GM20000 (cell line): ENCODE results near the gene PTPRT.
A peak's percentile ranks its signal among the peaks of the same experiment; 100 is the strongest.

Experiments used
- DNase-seq: peaks from one replicate; pipeline ENCODE4 v3.0.0; 2012; ENCODE audit warnings: low spot score
- TF ChIP-seq, protein P1 (sequence below): IDR thresholded peaks from 2 replicates; pipeline ENCODE4 v1.5.1; 2012; ENCODE audit warnings: mild to moderate bottlenecking, control low read depth; ENCODE audit errors: extremely low read depth, missing control alignments

The PTPRT gene

DNA sequence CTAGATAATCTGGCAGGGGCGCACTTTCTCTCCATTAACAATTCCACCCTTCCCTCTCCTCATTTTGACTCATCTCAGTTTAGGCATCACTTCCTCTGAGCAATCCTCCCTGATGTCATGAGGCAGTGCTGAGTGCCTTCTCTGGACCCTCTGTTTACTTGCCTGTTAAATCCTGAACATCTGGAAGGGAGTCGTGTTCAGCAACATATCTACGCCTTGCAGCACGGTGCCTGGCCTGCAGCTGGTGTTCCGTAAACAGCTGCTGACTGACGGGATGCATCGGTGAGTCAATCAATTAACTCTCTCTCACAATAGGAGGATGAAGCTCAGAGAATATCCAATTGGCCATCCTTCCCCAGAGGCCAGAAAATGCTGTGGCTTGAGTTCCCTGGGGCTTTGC, 613.5 kb downstream of the PTPRT start:
- DNase-seq, result no peak
- TF ChIP-seq, protein P1, sequence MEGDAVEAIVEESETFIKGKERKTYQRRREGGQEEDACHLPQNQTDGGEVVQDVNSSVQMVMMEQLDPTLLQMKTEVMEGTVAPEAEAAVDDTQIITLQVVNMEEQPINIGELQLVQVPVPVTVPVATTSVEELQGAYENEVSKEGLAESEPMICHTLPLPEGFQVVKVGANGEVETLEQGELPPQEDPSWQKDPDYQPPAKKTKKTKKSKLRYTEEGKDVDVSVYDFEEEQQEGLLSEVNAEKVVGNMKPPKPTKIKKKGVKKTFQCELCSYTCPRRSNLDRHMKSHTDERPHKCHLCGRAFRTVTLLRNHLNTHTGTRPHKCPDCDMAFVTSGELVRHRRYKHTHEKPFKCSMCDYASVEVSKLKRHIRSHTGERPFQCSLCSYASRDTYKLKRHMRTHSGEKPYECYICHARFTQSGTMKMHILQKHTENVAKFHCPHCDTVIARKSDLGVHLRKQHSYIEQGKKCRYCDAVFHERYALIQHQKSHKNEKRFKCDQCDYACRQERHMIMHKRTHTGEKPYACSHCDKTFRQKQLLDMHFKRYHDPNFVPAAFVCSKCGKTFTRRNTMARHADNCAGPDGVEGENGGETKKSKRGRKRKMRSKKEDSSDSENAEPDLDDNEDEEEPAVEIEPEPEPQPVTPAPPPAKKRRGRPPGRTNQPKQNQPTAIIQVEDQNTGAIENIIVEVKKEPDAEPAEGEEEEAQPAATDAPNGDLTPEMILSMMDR, result no peak

DNA sequence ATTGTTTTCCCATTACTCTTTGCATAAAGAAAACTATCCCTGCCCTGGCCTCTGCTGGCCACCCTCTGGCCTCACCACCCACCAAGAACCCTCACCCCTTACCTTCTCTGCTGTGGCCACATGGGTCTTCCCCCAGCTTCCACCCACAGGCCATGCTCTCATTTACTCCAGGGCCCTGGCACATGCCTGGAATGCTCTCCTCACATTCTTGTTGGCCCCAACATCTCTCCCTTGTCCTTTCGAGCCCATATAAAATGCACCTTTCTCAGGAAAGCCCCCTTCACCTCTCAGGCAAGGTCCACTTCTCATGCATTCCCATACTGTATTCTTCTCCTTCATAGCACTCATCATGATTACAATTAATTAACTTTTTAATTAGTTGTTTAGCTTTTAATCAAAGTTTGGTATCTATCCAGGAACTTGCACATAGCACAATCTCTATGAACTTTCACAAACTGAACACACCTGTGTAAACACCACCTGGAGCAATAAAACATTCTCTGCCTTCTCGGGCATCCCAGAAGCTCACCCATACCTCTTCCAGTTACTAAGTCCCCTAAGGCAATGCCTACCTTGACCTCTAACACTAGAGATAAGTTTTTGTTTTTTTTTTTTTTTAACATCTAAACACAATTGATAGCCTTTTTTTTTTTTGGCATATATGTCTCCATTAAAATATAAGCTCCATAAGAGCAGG, 617.2 kb downstream of the PTPRT start:
- TF ChIP-seq, protein P1, result no peak
- DNase-seq, result no peak

DNA sequence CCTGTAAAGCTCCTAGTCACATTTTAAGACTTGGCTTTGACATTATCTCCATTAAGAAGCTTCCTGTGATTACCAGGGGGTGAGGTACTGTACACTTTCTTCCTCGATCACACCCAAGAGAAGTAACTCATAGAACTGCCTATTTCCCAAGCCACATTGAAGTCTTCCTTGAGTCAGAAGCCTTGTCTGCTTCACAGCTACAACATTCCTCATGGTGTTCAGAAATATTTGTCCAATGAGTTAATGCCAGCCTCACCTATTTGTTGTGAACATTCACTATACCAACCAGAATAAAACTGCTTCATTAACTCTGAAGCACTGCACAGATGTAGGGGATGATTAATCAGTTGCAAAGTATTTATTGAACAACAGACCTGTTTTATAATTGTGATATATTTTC, 622.3 kb downstream of the PTPRT start:
- no peak for DNase-seq
- TF ChIP-seq, protein P1, result no peak

DNA sequence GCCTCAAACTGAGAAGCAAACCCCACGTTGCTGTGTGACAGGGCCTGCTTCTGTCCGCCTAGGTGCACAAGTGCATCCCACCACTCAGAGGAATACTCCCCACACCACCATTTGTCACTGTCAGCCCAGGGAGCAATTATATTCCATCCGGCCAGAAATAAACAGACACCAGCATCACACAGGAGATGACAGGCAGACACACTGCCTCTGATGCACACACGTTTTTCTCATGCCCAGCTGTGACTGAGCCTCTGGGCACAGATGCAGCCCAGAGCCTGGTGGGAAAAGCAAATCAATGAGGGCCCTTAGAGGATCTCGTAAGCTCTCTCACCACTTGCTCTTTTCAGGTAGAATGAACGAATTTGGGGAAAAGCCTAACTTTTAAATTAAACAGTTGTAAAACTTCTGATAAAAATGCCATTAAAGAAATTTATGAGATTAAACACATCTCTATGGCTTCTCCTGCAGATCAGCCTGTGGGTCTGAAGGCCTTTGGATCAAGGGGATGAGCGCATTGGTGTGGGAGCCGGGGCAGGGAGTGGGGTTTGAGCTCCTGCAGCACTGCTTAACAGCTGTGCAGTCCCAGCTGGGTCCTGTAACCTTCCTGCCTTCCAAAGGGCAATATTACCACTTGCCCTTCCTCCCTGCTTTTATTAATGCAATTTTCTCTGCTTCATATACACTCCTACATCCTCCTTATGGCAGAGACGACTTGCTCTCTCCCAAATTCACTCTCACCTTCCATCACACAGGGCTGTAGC, 624.3 kb downstream of the PTPRT start:
- no peak for DNase-seq
- TF ChIP-seq, protein P1, result no peak

DNA sequence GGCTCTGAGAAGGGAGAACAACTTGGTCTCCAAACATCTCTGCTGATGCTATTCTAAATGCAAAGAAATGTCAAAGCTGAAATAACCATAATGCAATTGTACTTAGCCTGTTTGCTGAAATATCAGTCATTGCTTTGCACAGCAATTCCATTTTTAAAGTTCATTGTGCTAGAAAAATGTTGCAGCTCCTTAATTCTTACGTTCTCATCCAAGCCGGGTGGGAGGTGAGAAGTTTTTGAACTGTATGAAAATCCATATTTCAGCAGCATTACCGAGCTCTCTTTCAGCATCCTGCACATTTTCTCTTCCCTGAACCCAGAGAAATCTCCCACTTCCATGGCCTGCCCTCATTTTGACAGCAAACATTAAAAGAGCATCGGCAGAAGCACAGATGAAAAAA, 630.0 kb downstream of the PTPRT start:
- DNase-seq, result no peak
- TF ChIP-seq, protein P1, result no peak

DNA sequence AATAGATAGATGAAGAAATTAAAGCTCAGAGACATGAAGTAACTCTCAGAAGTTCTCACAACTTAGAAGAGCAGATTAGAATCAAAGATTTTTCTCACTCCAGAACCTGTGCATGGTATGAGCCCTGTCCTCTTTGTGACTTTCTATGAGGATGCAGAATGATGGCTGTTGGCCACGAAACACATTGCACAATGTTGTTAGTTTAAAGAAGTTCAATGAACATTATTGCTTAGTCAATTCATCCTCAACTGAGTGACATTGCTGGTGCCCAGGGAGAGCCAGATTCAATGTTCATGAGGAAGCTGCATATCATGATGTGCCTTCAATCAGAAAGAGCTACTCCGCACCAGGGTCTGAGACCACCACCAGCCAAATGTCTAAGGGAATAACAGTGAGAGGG, 633.1 kb downstream of the PTPRT start:
- DNase-seq, result no peak
- TF ChIP-seq, protein P1, result no peak

DNA sequence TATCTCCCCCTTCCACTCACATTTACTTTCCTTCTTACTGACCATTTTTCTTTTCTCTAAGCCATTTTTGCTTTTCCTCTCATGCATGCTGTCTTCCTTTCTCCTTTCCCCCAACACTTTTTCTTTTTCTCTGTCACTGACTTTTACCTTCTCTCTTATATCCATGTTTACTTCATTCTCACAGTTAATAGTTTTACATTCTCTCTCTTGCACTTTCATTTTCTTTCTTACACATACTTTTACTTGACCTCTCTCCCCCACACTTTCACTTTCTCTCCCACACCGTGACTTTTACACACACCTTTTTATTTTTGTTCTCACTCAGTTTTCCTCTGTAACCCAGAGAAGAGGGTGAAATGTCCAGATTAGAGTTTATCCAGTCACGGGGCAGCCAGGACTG, 636.3 kb downstream of the PTPRT start:
- TF ChIP-seq, protein P1, result no peak

More for the DNA sequence above, 636.3 kb downstream of the PTPRT start:
- DNase-seq, result peak; percentile 39
